GOT3 (cell line): ENCODE data around the gene GUCY1B1.
"Not testable (repeated sequence)": the region's sequence is repeated elsewhere in the genome, so short reads cannot be mapped to it uniquely, and the experiment has no call there.

ENCODE experiments used
- DNase-seq: peaks from one replicate; lab custom pipeline; 2025; ENCODE audit warnings: mixed read lengths; lab: John Stamatoyannopoulos, UW

GUCY1B1 gene

GRCh38 chr4:155761916-155762315 is 3.1 kb downstream of the GUCY1B1 start:
- no peak for DNase-seq

GRCh38 chr4:155762334-155762733 is 3.5 kb downstream of the GUCY1B1 start:
- DNase-seq, result no peak

GRCh38 chr4:155763551-155763950 is 4.7 kb downstream of the GUCY1B1 start:
- no peak for DNase-seq

- DNase-seq, result no peak
These were observed 6.3 kb downstream of the GUCY1B1 start for GRCh38 chr4:155765149-155765548.

GRCh38 chr4:155766622-155767021 is 7.8 kb downstream of the GUCY1B1 start:
- DNase-seq, result no peak

- DNase-seq, result no peak
These were observed 9.5 kb downstream of the GUCY1B1 start for GRCh38 chr4:155768370-155768769.

GRCh38 chr4:155769090-155769489 is 10.3 kb downstream of the GUCY1B1 start:
- no peak for DNase-seq

- DNase-seq, result no peak
These were observed 13.8 kb downstream of the GUCY1B1 start for GRCh38 chr4:155772459-155773195.

GRCh38 chr4:155773196-155773800 is 14.5 kb downstream of the GUCY1B1 start:
- DNase-seq, result no peak

GRCh38 chr4:155774033-155774432 is 15.2 kb downstream of the GUCY1B1 start:
- no peak for DNase-seq

GRCh38 chr4:155777971-155778735 is 19.3 kb downstream of the GUCY1B1 start:
- DNase-seq, result no peak

GRCh38 chr4:155780775-155781174 is 22.0 kb downstream of the GUCY1B1 start:
- DNase-seq, result no peak

- DNase-seq, result no peak
These were observed 22.5 kb downstream of the GUCY1B1 start for GRCh38 chr4:155781249-155781831.

GRCh38 chr4:155784637-155785036 is 25.8 kb downstream of the GUCY1B1 start:
- DNase-seq, result no peak

- DNase-seq, result no peak
These were observed 27.0 kb downstream of the GUCY1B1 start for GRCh38 chr4:155785828-155786227.

GRCh38 chr4:155787113-155787710 is 28.4 kb downstream of the GUCY1B1 start:
- DNase-seq, result no peak

- no peak for DNase-seq
These were observed 30.6 kb downstream of the GUCY1B1 start for GRCh38 chr4:155789391-155789790.

GRCh38 chr4:155789982-155790381 is 31.2 kb downstream of the GUCY1B1 start:
- no peak for DNase-seq

- DNase-seq, result no peak
These were observed 35.9 kb downstream of the GUCY1B1 start for GRCh38 chr4:155794589-155795236.

GRCh38 chr4:155795991-155796390 is 37.2 kb downstream of the GUCY1B1 start:
- DNase-seq, result no peak

GRCh38 chr4:155797581-155797980 is 38.8 kb downstream of the GUCY1B1 start:
- DNase-seq, result not testable (repeated sequence)
